ENCODE data around the gene ANKRD33.

The ANKRD33 gene

DNA sequence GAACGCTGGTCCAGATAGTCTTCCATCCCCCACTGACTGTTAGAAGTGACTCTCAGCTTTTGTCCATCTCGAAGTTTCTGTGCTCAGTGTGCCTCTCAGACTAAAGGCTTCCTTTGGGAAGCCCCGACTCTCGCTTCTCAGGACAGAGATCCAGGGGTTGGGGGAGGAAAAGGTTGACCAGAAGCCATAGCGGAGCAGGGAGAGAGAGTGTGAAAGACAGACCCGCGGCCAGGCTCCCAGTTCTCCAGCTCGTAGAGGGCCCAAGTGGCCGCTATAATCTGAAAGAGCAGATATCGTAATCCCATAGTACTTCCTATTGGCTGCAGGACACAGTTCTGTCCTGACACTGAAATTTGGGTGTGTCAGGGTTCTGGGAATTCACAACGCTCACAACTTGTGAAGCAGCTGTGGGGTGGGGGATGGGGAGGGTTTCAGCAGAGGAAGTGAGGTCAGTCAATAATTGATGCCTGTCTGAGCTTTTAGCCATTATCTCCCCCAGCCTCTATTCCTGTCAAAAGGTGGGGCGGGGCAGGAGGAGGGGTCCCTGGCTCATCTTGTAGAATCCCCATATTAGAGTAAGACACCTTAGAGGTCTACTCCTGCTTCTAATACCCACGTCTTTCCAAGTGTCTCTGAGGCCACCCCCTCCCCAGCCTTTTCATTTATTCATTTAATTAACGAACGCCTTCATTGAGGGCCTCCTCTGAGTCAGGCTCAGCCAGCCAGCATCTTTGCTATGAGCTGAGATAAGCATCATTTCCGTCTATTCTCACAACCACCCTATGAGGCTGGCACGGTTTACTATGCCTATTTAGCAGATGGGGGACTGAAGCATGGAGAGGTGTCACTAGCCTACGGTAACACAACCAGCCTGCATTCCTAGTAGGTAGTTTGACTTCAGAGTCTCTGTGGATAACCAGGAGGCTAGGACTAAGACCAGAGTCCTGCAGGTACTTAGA lies 17.8 kb downstream of the ANKRD33 start:
- no peak for DNase-seq

DNA sequence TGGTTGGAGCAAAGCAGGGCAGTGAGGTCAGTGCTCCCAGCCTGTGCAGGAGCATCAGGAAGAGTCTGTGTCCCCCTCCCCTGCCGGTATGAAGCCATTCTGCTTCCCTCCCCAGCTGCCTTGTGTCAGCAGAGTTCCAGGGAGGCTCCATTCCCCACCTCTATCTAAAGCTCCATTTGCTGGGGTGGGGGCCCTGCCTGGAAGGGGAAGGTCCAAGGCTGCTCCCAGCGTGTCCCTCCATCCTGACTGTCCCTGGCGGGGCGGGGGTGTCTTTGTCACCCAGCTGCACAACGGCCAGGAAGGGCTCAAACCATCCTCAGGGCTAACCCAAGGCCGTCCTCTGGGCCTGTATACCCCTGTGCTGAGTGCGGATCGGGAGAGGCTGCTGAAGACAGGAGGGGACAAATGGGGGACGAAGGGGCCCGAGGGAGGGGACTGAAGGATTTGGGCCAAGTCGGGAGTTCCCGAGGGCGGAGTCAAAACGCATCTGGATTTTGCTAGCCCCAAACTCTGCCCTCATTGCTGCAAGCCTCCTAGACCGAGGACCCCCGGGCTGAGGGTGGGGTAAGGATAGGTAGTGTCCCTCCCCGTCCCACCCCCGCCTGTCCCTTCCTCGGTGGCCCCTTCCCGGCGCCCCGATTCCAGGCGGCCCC lies 18.7 kb downstream of the ANKRD33 start:
- DNase-seq, result no peak

DNA sequence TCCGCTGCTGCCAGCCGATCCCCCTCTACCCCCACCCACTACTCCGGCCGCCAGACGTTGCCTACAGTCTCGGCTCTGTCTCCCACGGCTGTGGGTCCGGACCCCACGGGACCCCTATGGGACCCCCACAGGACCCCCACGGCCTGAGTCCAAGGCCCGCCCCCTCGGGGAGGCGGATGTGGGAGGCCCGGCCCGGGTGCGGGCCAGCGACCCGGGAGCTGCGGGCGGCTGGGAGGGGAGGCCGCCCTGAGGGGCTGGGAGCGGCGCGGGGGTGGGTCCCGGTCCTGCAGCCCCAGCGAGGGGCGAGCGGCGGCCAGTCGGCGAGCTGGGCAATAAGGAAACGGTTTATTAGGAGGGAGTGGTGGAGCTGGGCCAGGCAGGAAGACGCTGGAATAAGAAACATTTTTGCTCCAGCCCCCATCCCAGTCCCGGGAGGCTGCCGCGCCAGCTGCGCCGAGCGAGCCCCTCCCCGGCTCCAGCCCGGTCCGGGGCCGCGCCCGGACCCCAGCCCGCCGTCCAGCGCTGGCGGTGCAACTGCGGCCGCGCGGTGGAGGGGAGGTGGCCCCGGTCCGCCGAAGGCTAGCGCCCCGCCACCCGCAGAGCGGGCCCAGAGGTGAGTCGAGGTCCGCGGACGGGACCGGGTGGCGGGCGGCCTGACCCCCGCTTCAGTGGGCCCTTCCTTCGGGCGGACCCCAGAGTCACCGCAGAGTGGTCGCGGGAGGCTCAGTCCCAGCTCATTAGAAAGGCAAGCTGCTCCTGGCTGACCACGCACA lies 19.4 kb downstream of the ANKRD33 start, which contains the start of gene ACVRL1:
TSS of gene ACVRL1 (plus strand) at position 422 of the 773 bp plus-strand sequence. CDS start 4,971 bp downstream, outside the sequence.
- no peak for DNase-seq

DNA sequence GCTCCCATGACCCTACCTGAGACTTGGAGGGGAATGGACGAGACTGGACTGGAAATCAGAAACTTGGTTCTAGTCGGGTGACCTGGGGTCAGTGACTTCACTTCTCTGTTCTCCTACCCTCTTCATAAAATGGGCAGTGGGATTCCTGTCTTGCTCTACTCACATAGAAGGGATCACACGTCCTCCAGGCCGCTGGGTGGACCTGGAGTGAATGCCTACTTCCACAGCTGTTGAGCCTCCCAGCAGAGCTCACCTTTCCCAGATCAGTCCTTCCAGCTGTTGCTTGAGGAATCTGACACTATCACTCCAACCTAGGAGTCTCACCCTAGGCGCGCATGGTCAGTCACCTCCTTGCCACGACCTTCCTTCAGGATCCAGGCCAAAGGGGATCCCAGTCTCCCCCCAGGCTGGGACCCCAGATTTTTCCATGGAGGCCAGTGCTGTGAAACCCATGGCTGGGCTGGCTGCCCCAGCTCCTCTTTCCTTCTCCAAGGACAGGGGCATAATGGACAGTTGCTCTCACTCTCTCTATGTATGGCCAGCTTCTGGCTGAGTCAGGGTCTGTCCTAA lies 20.0 kb downstream of the ANKRD33 start:
- DNase-seq, result no peak

DNA sequence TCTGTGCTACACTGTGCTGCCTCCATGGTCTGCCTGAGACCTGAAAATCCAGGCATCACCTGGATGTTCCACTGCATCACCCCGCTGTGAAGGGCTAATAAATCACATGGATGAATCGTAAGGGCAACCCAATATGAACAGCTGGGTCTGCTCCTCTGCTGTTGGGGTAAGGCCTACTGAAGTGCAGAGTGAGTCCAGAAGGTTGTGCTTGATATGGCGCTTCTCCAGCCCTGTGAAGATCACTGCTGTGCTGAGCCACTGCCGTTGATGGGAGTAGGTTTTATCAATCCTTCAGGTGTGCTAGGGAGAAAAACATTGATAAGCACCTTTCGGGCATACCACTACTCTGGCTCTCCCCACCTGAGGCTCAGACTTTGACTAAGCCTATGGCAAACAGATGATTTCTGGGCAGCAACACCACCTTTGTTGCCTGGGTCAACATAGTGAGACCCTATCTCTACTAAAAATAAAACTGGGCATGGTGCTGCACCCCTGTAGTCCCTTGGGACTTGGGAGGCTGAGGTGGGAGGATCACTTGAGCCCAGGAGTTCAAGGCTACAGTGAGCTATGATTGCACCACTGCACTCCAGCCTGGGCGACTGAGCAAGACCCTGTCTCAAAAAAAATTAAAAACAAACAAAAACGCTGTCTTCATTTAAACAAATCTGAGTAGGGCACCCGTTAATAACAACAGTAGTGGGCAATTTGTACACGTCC lies 21.1 kb downstream of the ANKRD33 start:
- no peak for DNase-seq

DNA sequence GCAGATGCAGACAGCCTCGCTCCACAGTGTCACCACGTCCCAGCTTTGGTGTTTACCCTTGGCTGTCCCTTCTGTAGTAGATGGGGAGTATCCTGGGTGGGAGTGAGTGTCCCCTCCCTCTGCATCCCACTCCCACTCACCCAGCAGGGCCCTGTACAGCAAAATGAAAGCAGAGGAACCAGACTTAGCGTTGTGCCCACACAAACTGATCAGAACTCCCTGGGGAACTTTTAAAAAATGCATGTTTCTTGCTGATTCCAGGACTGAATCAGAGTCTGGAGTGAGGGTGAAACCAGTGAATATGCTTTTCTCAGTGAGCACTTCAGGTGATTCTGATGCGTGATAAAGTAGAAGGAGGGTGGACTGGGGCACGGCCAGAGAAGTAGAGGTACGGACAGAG lies 22.3 kb downstream of the ANKRD33 start:
- no peak for DNase-seq

DNA sequence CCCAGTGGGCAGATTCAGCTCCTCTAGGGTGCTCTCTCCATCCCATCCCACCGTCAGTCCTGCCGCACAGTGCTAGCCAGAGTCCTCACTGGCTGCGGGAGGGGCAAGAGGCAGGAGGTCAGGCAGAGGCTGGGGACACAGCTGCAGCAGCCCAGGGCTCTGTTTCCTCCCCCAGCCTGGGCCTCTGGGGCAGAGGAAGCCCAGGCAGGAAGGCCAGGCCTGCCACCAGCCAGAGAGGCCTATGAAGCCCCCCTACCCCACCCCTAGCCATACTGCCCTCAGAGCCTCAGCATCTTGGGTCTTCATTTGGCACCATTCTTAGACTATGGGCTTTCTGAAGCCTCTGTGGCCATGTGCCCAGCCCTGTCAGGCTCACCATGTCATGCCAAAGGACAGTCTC lies 22.8 kb downstream of the ANKRD33 start:
- no peak for DNase-seq

DNA sequence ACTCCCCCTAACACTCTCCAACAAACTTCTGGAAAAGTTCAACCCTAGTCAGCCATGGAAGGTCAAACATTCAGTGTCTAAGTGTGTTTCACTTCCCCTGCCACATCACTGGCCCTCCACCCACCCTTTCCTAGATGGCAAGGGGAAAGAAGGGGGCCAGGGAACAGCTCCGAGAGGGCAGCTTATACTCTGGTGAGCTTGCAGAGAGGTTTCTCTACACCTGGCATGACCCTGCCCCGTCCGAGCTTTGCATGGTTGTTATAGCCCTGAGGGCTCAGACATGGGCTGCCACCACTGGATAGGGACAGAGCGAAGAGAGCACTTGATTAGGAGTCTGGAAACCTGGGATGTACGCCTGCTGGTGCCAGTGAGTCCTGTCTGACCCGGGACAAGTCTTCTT lies 23.4 kb downstream of the ANKRD33 start:
- no peak for DNase-seq

DNA sequence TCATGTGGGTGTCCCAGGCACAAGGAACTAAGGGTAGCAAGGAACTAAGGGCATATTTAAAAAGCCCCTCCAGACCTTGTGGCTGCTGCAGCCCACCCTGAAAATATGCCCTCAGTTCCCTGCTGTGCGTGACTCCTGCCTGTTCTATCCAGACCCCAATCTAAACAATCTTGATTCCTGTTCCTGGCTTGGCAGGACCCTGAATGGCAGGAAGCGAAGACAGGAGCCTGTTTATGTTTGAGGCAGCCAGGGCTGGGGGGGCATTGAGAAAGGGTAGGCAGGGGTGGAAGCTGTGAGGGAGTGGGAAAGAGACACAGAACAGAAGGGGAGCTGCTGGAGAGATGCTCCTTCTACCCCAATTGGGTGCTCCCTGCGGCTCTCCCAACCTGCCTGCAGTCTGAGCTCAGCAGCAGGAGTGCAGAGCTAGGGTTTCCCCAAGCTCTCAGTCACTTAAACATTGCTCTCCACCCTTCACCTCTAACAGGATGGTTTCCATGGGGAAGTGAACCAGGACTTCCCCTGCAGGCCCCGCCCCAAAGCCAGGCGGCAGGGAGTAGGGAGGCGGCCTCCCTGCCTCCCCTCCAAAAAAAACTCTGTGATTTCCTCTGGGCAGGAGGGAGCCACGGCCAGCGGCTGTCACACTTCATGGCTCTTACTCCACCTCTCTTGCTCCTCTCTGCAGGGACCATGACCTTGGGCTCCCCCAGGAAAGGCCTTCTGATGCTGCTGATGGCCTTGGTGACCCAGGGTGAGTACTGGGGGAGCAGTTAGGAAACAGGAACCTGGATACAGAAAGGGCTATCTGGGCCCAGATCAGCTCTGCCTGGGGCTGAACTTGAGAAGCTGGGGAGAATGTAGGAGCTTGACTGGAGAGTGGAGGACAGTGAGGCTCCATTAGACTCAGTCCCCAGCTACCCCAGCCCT lies 24.1 kb downstream of the ANKRD33 start:
- DNase-seq, result no peak

DNA sequence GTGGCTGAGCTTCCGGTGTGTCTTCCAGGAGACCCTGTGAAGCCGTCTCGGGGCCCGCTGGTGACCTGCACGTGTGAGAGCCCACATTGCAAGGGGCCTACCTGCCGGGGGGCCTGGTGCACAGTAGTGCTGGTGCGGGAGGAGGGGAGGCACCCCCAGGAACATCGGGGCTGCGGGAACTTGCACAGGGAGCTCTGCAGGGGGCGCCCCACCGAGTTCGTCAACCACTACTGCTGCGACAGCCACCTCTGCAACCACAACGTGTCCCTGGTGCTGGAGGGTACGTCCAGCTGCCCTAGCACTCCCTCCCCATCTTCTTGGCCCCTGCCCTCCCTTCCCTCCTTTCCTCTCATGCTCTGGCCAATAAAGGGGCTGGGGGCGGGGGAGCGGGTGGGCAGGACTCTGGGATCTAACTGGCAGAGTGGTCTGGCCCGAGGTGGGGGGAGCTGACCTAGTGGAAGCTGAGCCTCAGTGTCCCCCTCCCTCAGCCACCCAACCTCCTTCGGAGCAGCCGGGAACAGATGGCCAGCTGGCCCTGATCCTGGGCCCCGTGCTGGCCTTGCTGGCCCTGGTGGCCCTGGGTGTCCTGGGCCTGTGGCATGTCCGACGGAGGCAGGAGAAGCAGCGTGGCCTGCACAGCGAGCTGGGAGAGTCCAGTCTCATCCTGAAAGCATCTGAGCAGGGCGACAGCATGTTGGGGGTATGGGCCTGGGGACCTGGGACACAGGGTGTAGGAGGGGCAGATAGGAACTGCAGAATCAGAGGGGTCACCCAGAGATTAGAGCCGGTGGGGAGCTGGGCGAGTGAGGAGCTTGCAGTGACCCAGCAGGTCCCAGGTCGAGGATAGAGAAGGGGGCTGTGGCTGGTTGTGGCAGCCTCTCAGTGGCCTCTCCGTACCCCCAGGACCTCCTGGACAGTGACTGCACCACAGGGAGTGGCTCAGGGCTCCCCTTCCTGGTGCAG lies 25.4 kb downstream of the ANKRD33 start:
- DNase-seq, result no peak

DNA sequence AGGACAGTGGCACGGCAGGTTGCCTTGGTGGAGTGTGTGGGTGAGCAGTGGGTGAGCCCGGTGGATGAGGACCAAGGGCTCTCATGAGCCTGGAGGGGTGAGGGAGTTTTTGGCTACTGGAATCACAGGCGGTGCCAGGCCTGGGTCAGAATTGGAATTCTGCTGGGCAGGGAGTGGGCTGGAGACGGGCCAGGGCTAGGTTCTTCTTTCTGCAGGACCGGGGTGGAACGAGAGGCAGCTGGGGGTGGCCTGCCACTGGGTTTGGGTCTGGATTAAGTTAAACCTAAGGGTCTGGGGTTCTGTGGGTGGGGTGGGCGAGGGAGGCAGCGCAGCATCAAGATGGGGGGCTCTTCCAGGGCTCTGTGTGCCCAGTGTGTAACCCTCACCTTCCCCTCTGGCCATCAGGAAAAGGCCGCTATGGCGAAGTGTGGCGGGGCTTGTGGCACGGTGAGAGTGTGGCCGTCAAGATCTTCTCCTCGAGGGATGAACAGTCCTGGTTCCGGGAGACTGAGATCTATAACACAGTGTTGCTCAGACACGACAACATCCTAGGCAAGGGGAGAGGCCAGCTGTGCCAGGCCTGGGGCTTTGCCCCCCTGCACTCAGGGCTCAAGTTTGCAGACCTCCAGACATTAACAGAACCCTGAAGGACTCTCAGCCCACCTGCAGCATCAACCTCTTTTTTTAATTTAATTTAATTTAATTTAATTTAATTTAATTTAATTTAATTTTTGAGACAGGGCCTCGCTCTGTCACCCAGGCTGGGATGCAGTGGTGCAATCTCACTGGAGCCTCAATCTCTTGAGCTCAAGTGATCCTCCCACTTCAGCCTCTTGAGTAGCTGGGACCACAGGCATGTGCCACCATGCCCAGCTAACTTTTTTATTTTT lies 26.4 kb downstream of the ANKRD33 start:
- DNase-seq, result no peak

DNA sequence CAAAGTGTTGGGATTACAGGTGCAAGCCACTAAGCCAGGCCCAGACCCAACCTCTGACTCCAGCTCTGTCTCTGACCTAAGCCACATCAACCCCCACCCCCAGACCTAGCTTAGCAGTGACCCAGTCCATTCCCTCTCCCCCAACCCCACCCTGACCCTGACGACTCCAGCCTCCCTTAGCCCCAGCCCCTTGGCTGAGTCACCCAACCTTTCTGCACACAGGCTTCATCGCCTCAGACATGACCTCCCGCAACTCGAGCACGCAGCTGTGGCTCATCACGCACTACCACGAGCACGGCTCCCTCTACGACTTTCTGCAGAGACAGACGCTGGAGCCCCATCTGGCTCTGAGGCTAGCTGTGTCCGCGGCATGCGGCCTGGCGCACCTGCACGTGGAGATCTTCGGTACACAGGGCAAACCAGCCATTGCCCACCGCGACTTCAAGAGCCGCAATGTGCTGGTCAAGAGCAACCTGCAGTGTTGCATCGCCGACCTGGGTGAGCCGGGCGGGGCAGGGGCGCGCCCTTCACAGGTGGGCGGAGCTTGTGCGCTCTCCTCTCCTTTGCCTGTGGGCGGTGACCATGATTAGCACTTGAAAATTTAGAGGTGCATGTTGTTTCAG lies 27.2 kb downstream of the ANKRD33 start:
- no peak for DNase-seq

DNA sequence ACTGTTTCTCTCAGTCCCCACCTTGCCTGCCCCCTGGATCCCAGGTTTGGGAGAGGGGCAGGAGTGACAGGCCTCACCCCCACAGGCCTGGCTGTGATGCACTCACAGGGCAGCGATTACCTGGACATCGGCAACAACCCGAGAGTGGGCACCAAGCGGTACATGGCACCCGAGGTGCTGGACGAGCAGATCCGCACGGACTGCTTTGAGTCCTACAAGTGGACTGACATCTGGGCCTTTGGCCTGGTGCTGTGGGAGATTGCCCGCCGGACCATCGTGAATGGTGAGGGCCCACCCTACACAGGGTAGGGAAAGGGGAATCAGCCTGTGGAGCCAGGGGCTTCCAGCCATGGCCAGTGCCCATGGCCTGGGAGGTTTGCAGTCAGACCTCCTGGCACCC lies 28.0 kb downstream of the ANKRD33 start:
- no peak for DNase-seq

DNA sequence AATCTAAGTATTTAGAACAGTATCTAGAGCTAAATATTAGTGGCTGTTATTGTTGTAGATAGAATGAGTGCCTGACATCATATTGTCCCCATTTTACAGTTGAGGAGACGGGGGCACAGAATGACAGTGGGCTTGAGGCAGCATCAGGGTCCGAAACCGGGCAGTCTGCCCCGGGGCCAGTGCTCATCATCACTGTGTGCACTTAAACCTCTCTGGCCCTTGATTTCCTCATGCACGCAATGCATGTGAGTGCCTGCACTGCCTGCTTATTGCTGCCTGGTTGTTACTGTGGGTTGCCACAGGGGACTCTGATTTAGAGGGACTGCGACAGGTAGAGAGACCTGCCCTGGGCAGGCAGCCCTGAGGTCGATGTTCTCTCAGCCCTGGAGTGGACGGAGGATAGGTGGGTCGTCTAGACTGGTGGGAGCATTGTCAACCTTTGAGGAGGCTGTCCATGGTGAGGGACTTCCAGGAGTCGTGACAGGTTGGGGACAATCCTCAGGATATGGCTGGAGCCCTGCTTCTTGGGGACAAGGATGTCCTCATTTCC lies 29.2 kb downstream of the ANKRD33 start:
- no peak for DNase-seq

DNA sequence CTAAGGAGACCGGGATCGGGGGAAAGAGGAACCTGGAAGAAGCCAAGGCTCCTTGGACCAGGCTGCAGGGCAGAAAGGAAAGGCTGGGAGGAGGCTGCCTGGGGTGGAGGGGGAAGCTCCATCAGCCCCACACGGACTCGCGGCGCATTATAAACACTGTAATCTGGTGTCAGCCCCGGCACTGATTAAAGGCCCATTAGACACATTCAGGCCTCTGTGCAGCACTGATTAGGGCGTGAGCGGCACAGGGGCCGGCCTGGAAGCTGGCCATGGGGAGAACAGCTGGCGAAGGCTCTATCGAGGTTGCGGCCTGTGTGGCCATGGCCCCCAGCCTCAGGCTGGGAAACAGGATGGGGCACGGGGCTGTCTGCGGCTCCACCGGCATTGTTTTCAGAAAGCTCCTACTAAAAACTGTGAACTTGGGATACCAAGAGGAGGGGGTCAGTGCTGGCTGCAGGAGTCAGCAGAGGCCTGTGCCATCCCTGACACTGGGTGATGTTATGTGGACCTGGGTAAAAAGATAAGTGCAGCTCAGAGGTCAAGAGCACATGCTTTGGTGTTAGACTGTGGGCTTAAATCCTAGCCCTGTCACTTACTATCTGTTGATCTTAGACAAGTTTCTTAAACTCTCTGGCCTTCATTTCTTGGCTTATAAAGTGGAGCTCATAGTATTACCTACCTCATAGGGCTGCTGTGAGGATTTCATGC lies 30.0 kb downstream of the ANKRD33 start:
- peak in 1 of 2 experiments; percentile 19 for DNase-seq

DNA sequence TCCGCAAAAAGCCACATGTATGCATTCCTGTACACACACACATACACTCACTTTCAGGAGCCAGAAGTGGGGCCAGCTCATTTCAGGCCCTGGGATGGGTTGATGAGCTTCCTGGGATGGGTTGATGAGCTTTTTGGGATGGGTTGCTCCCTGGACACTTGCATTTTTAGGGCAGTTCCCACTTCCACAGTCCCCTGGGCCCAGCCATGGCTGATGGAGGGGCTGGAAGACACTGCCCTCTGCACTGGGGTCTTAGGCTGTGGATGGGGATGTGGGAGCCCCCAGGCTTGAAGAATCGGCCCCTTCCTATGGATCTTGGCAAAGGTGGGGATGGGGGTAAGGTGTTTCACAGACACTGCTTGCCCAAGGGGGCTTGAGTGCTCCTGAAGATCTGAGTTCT lies 32.1 kb downstream of the ANKRD33 start:
- DNase-seq, result no peak

DNA sequence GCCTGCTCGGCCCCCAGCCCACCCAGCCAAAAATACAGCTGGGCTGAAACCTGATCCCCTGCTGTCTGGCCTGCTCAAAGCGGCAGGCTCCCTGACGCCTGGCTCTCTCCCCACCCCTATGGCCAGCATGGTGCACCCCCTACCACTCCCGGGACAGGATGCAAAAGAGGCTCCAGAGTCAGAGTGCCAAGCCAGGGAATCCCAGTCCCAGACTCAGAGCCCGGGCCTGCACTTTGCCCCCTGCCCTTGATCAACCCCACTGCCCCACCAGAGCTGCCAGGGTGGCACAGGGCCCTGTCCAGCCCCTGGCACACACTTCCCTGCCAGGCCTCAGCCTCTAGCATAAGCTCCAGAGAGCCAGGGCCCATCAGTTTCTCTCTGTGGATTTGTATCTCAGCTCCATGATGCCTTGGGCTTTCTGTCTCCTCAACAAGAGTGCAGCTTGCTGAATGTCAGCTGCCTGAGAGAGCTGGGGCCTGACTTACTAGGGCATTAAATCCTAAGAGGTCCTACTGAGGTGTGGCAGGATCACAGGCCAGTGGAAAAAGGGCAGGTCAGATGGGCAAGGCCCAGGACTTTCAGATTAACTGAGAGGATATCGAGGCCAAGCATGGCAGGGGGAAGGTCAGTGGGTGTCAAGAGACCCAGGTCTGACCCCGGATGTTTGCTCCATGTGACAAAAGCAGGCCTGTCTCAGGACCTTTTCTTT lies 33.3 kb downstream of the ANKRD33 start:
- DNase-seq, result no peak
